Activated naive CD8-positive, alpha-beta T cell treated with anti-CD3 and anti-CD28 coated beads for 36 hours (primary cell): ENCODE results near the gene RAB4B. TPM values are rescaled to one million over a fixed set of nuclear protein-coding genes. Genes with fewer than 3 reads are reported as not detected.

Experiments
- DNase-seq: peaks from one replicate; pipeline ENCODE4 v3.0.0; 2021
- H3K27ac Mint-ChIP-seq: one replicate; pipeline ENCODE4 v1.8.0; 2022; ENCODE audit warnings: mild to moderate bottlenecking, moderate library complexity, mixed read lengths
- H3K27me3 Mint-ChIP-seq: one replicate; pipeline ENCODE4 v1.8.0; 2022; ENCODE audit warnings: mild to moderate bottlenecking, mixed read lengths
- H3K36me3 Mint-ChIP-seq: one replicate; pipeline ENCODE4 v1.8.0; 2021; ENCODE audit warnings: mild to moderate bottlenecking, mixed read lengths
- H3K4me1 Mint-ChIP-seq: one replicate; pipeline ENCODE4 v1.8.0; 2021; ENCODE audit warnings: mixed read lengths
- H3K4me3 Mint-ChIP-seq: one replicate; pipeline ENCODE4 v1.8.0; 2022; ENCODE audit warnings: mild to moderate bottlenecking, moderate library complexity, mixed read lengths
- H3K9me3 Mint-ChIP-seq: one replicate; pipeline ENCODE4 v1.8.0; 2022; ENCODE audit warnings: mixed read lengths
- total RNA-seq, 2 experiments: library from RNA; stranded (reverse); gene quantifications; one replicate each; pipeline ENCODE4 v1.2.3, GENCODE V29; 2021

RAB4B gene
- total RNA-seq, 2 experiments from 2014 or later: 26.0 to 27.2 TPM

GRCh38 chr19:40801426-40802299, 23.6 kb downstream of the RAB4B start:
- Mint-ChIP-seq H3K4me1 (peaks cover 78% of the 10 kb centered on the region), H3K9me3 (no peaks in the 10 kb centered on the region), H3K27me3 (no peaks in the 10 kb centered on the region), H3K27ac (peak overlapping the region; percentile 99), H3K36me3 (peaks cover 41% of the 10 kb centered on the region), H3K4me3 (peak overlapping the region; percentile 99)
- no peak for DNase-seq

- no peak for DNase-seq
- Mint-ChIP-seq H3K9me3 (no peaks in the 10 kb centered on the region), H3K27ac (peak overlapping the region; percentile 99), H3K4me3 (peak overlapping the region; percentile 99), H3K36me3 (peaks cover 43% of the 10 kb centered on the region), H3K4me1 (peaks cover 79% of the 10 kb centered on the region), H3K27me3 (no peaks in the 10 kb centered on the region)
Measured at GRCh38 chr19:40802300-40803169, 24.5 kb downstream of the RAB4B start.

GRCh38 chr19:40803170-40803856, 25.3 kb downstream of the RAB4B start:
- H3K27ac Mint-ChIP-seq: peak overlapping the region; percentile 99
- DNase-seq: no peak
- no peaks in the 10 kb centered on the region for H3K27me3 Mint-ChIP-seq
- H3K36me3 Mint-ChIP-seq: peaks cover 47% of the 10 kb centered on the region
- H3K9me3 Mint-ChIP-seq: no peaks in the 10 kb centered on the region
- peaks cover 77% of the 10 kb centered on the region for H3K4me1 Mint-ChIP-seq
- H3K4me3 Mint-ChIP-seq: peak overlapping the region; percentile 99

- no peaks in the 10 kb centered on the region for H3K9me3 Mint-ChIP-seq
- DNase-seq: peak; percentile 72
- peak overlapping the region; percentile 99 for H3K4me3 Mint-ChIP-seq
- peak overlapping the region; percentile 99 for H3K27ac Mint-ChIP-seq
- peaks cover 47% of the 10 kb centered on the region for H3K36me3 Mint-ChIP-seq
- H3K4me1 Mint-ChIP-seq: peaks cover 74% of the 10 kb centered on the region
- no peaks in the 10 kb centered on the region for H3K27me3 Mint-ChIP-seq
Measured at GRCh38 chr19:40803857-40804782, 26.1 kb downstream of the RAB4B start.

- peaks cover 46% of the 10 kb centered on the region for H3K36me3 Mint-ChIP-seq
- DNase-seq: no peak
Measured at GRCh38 chr19:40804783-40805242, 26.8 kb downstream of the RAB4B start.

GRCh38 chr19:40805258-40805868, 27.3 kb downstream of the RAB4B start:
- H3K4me3 Mint-ChIP-seq: peak overlapping the region; percentile 99
- H3K27me3 Mint-ChIP-seq: no peaks in the 10 kb centered on the region
- H3K4me1 Mint-ChIP-seq: peaks cover 69% of the 10 kb centered on the region
- H3K9me3 Mint-ChIP-seq: no peaks in the 10 kb centered on the region
- peak overlapping the region; percentile 99 for H3K27ac Mint-ChIP-seq
- DNase-seq: no peak
- peaks cover 44% of the 10 kb centered on the region for H3K36me3 Mint-ChIP-seq

More at GRCh38 chr19:40804783-40805242, 26.8 kb downstream of the RAB4B start:
- H3K4me3 Mint-ChIP-seq: peak overlapping the region; percentile 99
- H3K27ac Mint-ChIP-seq: peak overlapping the region; percentile 99
- peaks cover 74% of the 10 kb centered on the region for H3K4me1 Mint-ChIP-seq
- no peaks in the 10 kb centered on the region for H3K9me3 Mint-ChIP-seq
- no peaks in the 10 kb centered on the region for H3K27me3 Mint-ChIP-seq

- H3K36me3 Mint-ChIP-seq: peaks cover 40% of the 10 kb centered on the region
- H3K4me3 Mint-ChIP-seq: peak overlapping the region; percentile 80
- H3K9me3 Mint-ChIP-seq: no peaks in the 10 kb centered on the region
- peaks cover 3% of the 10 kb centered on the region for H3K27me3 Mint-ChIP-seq
- peaks cover 67% of the 10 kb centered on the region for H3K4me1 Mint-ChIP-seq
- DNase-seq: peak; percentile 82
- peak overlapping the region; percentile 98 for H3K27ac Mint-ChIP-seq
Measured at GRCh38 chr19:40806423-40807146, 28.5 kb downstream of the RAB4B start.

- peaks cover 4% of the 10 kb centered on the region for H3K27me3 Mint-ChIP-seq
- H3K4me3 Mint-ChIP-seq: peak overlapping the region; percentile 80
- H3K9me3 Mint-ChIP-seq: no peaks in the 10 kb centered on the region
- peaks cover 32% of the 10 kb centered on the region for H3K36me3 Mint-ChIP-seq
- peaks cover 65% of the 10 kb centered on the region for H3K4me1 Mint-ChIP-seq
- no peak for DNase-seq
- H3K27ac Mint-ChIP-seq: peak overlapping the region; percentile 98
Measured at GRCh38 chr19:40807147-40808020, 29.3 kb downstream of the RAB4B start.

GRCh38 chr19:40808021-40808325, 29.9 kb downstream of the RAB4B start:
- DNase-seq: no peak
- Mint-ChIP-seq H3K27me3 (peaks cover 4% of the 10 kb centered on the region), H3K27ac (peak overlapping the region; percentile 98), H3K36me3 (peaks cover 26% of the 10 kb centered on the region), H3K4me1 (peaks cover 60% of the 10 kb centered on the region), H3K9me3 (no peaks in the 10 kb centered on the region), H3K4me3 (no peak overlapping the region)

GRCh38 chr19:40808497-40808896, 30.4 kb downstream of the RAB4B start:
- no peaks in the 10 kb centered on the region for H3K9me3 Mint-ChIP-seq
- H3K27ac Mint-ChIP-seq: peak overlapping the region; percentile 98

GRCh38 chr19:40809358-40810086, 31.5 kb downstream of the RAB4B start:
- Mint-ChIP-seq H3K4me3 (no peak overlapping the region), H3K36me3 (peaks cover 11% of the 10 kb centered on the region), H3K27ac (no peak overlapping the region), H3K9me3 (no peaks in the 10 kb centered on the region), H3K27me3 (peaks cover 4% of the 10 kb centered on the region), H3K4me1 (peaks cover 44% of the 10 kb centered on the region)
- no peak for DNase-seq

More at GRCh38 chr19:40808497-40808896, 30.4 kb downstream of the RAB4B start:
- peaks cover 4% of the 10 kb centered on the region for H3K27me3 Mint-ChIP-seq
- H3K4me1 Mint-ChIP-seq: peaks cover 54% of the 10 kb centered on the region
- H3K36me3 Mint-ChIP-seq: peaks cover 21% of the 10 kb centered on the region
- DNase-seq: no peak
- no peak overlapping the region for H3K4me3 Mint-ChIP-seq

GRCh38 chr19:40810160-40810559, 32.1 kb downstream of the RAB4B start:
- Mint-ChIP-seq H3K27me3 (peaks cover 4% of the 10 kb centered on the region), H3K9me3 (no peaks in the 10 kb centered on the region), H3K4me3 (peak overlapping the region; percentile 43), H3K27ac (peak overlapping the region; percentile 17), H3K36me3 (peaks cover 10% of the 10 kb centered on the region), H3K4me1 (peaks cover 38% of the 10 kb centered on the region)
- no peak for DNase-seq
